Hepatocyte (in vitro differentiated cells): ENCODE data around the gene ZCCHC3.

ENCODE experiments used
- EZH2 ChIP-seq: fragments of 200-600 bp; sonication (generic); IDR thresholded peaks from 2 replicates; pipeline ENCODE4 v1.6.1; 2016; ENCODE audit warnings: antibody characterized with exemption, mild to moderate bottlenecking, borderline replicate concordance
- EZH2phosphoT487 ChIP-seq: fragments of 200-600 bp; sonication (generic); IDR thresholded peaks from one replicate; pipeline ENCODE4 v1.6.1; 2018; ENCODE audit warnings: antibody characterized with exemption, mild to moderate bottlenecking, low read depth, moderate library complexity; ENCODE audit not compliant: unreplicated experiment, severe bottlenecking
- TF ChIP-seq, protein P1 (sequence below): fragments of 200-600 bp; sonication (generic); IDR thresholded peaks from 2 replicates; pipeline ENCODE4 v1.5.1; 2016; ENCODE audit warnings: antibody characterized with exemption, mild to moderate bottlenecking; ENCODE audit not compliant: poor library complexity

DNA sequence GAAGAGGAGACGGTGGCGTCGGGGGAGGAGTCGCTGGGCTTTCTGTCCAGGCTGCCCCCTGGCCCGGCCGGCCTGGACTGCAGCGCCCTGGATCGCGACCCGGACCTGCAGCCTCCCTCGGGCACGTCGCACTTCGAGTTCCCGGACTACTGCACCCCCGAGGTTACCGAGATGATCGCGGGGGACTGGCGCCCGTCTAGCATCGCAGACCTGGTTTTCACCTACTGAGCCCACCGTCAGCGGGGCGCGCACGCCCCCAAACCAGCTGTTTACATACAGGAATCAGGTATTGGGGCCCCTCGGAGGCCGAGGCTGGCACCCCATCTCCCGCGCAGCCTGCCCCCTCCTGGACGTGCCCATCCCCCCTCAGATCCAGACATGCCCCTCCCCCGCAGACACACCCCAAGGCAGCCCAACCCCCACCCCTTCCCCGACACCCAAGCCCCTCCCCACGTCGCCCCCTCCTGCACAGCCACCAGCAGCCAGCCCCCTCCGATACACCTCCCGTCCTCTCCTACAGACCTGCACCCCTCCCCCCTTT is 29.3 kb downstream of the ZCCHC3 start:
- TF ChIP-seq, protein P1, sequence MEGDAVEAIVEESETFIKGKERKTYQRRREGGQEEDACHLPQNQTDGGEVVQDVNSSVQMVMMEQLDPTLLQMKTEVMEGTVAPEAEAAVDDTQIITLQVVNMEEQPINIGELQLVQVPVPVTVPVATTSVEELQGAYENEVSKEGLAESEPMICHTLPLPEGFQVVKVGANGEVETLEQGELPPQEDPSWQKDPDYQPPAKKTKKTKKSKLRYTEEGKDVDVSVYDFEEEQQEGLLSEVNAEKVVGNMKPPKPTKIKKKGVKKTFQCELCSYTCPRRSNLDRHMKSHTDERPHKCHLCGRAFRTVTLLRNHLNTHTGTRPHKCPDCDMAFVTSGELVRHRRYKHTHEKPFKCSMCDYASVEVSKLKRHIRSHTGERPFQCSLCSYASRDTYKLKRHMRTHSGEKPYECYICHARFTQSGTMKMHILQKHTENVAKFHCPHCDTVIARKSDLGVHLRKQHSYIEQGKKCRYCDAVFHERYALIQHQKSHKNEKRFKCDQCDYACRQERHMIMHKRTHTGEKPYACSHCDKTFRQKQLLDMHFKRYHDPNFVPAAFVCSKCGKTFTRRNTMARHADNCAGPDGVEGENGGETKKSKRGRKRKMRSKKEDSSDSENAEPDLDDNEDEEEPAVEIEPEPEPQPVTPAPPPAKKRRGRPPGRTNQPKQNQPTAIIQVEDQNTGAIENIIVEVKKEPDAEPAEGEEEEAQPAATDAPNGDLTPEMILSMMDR = peak; percentile 10
- no peak for TF ChIP-seq EZH2
- TF ChIP-seq EZH2phosphoT487 = no peak
